Measurements from ENCODE around the gene RERE.

The RERE gene

DNA sequence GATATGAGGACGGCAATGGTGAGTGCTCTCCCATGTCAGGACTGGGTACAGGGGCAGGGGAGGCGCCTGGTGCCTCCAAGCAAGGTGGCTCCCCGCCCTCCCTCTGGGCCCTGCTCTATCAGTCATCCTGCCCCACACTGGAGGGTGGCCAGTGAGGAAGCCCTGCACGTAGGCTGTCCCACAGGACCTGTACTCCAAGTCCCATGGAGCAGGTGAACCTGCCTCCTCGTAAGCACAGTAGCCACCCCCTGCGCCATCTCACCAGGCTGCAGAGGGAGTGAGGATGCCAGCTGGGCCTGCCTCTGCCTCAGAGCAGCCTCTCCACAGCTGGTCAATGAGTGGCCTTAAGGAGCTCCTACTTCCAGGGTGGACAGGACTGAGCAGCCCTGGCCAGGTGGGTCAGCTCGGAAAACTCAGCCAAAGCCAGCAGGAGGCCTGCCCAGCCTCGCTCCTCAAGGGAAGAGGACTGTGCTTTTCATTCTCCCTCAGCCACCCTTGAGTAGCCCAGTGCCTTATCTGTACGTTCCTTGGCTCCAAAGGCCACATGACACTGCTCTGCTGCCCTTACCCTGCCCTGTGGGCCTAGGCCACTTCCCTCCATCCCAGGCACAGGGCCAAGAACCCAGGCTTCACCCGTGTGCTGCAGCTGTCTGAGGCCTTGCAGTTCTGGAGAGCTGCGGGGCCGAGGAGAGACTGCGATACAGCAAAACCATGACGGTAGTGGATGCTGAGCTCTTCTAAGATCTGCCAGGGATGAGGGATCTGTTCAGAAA, 459.9 kb downstream of the RERE start:
- peaks cover 3% of the 10 kb centered on the region for H3K4me1 ChIP-seq (ENCODE audit: control insufficient read depth, insufficient read depth, low read length)
- H3K36me3 ChIP-seq (ENCODE audit: control insufficient read depth, insufficient read depth, low read length), result peaks cover 63% of the 10 kb centered on the region
- H3K27me3 ChIP-seq (ENCODE audit: control insufficient read depth, insufficient read depth, low read length), result no peaks in the 10 kb centered on the region
- peak overlapping the region; percentile 5 for H3K27ac ChIP-seq (ENCODE audit: low read depth, low read length)
- H3K4me3 ChIP-seq (ENCODE audit: low read length), result no peak overlapping the region
- H3K9ac ChIP-seq (ENCODE audit: low read length), result no peak overlapping the region

DNA sequence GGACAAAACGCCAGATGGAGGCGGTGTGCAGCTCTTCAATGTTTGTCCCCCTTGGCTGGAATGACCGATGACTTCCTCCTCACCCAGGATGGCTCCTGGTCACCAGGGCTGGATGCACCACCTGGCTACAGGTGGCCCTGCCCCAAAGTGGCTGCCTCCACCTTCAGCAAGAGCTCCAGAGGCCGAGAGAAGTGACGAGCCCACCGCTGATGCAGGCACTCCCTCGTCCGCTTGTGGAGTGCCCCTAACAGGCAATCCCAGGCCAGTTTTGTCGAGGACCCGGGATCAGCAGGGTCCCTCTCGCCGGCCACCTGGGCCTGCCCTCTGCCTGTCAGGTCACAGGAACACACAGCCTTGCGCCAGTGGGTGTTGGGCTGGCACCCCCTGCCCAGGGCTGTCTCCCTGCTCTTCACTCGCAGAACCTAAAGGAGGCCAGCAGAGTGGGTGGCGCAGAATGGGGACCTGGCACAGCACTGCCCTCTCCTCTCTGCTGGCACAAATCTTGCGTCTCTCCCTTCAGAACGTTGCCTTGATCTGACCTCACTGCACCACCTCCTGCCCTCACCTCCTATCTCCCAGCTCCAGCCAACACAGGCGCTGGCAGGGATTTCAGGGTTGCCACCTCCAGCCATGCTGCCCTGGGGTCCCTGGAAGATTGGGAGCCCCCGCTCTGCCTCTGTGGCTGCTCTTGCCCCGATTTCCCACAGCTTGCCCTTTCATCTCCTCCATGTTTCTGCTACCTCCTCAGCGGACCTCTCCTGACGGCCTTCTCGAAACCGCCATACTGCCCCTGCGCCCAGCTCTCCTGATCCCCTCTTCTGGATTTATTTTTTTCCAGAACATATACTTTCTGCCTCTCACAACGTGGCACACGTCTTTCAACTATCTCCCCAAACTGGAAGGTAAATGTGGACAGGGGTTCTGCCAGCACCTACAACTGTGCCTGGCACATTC, 460.9 kb downstream of the RERE start:
- no peak overlapping the region for H3K4me3 ChIP-seq (ENCODE audit: low read length)
- peaks cover 53% of the 10 kb centered on the region for H3K36me3 ChIP-seq (ENCODE audit: control insufficient read depth, insufficient read depth, low read length)
- no peaks in the 10 kb centered on the region for H3K27me3 ChIP-seq (ENCODE audit: control insufficient read depth, insufficient read depth, low read length)
- no peak overlapping the region for H3K9ac ChIP-seq (ENCODE audit: low read length)
- no peak overlapping the region for H3K27ac ChIP-seq (ENCODE audit: low read depth, low read length)
- peaks cover 3% of the 10 kb centered on the region for H3K4me1 ChIP-seq (ENCODE audit: control insufficient read depth, insufficient read depth, low read length)

DNA sequence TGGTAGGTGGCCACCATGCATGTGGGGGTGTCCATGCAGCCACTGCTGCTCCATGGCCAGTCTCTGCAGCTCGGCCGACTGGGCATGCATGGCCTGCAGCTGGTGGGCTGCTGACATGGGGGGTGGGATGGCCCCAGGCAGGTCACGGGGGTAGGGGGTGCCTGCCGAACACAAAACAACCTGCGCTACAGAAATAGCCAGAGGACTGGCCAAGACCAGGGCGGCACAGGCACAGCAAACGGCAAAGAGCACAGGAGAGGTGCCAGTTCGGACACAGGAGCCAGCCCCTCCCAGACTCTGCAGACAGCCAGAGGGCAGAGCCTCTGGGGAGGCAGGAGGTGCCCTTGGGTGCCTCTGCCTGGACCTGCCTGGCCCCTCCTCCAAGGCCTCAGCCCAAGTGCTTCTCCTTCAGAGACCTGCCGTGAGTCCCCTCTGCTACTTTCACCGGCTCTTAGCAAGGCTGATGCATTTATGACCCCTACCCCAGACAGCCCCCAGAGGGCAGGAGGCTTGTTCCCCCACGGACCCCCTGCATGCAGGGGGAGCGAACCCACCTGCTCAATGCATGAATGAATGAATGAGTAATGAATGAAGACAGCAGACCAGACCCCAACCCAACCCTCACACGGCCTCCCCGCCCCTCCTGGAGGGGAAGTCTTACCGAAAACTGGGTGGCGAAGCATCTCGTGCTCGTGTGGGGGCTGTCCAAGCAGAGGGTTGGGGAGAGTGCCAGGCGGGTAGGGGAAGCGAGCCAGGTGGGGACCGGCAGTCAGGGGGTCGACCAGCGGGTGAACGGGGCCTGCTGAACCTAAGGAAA, 461.8 kb downstream of the RERE start:
- Histone ChIP-seq H3K27me3 (ENCODE audit: control insufficient read depth, insufficient read depth, low read length) (no peaks in the 10 kb centered on the region), H3K36me3 (ENCODE audit: control insufficient read depth, insufficient read depth, low read length) (peaks cover 45% of the 10 kb centered on the region), H3K27ac (ENCODE audit: low read depth, low read length) (peak overlapping the region; percentile 22), H3K4me3 (ENCODE audit: low read length) (no peak overlapping the region), H3K4me1 (ENCODE audit: control insufficient read depth, insufficient read depth, low read length) (peaks cover 3% of the 10 kb centered on the region), H3K9ac (ENCODE audit: low read length) (no peak overlapping the region)

DNA sequence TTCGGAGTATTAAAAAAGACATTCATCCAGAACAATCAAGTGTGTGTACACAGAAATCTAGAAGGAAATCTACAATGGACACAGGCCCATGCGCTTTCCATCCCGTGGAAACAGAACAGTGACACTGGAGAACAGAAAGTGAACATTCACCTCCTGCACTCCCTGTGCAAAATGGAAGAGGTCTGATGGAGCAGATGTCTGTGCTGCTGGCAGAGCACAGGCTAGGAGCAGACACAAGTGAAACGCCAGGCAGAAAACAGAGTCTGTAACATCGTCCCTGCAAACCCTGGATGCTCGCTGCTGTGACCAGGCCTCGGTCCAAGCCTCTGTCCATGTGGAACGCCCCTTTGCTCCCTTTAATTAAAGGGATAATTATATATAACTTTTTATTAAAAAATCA, 463.4 kb downstream of the RERE start:
- H3K4me3 ChIP-seq (ENCODE audit: low read length), result no peak overlapping the region
- H3K27me3 ChIP-seq (ENCODE audit: control insufficient read depth, insufficient read depth, low read length), result no peaks in the 10 kb centered on the region
- peaks cover 36% of the 10 kb centered on the region for H3K36me3 ChIP-seq (ENCODE audit: control insufficient read depth, insufficient read depth, low read length)
- peak overlapping the region; percentile 42 for H3K27ac ChIP-seq (ENCODE audit: low read depth, low read length)
- peaks cover 3% of the 10 kb centered on the region for H3K4me1 ChIP-seq (ENCODE audit: control insufficient read depth, insufficient read depth, low read length)
- no peak overlapping the region for H3K9ac ChIP-seq (ENCODE audit: low read length)

DNA sequence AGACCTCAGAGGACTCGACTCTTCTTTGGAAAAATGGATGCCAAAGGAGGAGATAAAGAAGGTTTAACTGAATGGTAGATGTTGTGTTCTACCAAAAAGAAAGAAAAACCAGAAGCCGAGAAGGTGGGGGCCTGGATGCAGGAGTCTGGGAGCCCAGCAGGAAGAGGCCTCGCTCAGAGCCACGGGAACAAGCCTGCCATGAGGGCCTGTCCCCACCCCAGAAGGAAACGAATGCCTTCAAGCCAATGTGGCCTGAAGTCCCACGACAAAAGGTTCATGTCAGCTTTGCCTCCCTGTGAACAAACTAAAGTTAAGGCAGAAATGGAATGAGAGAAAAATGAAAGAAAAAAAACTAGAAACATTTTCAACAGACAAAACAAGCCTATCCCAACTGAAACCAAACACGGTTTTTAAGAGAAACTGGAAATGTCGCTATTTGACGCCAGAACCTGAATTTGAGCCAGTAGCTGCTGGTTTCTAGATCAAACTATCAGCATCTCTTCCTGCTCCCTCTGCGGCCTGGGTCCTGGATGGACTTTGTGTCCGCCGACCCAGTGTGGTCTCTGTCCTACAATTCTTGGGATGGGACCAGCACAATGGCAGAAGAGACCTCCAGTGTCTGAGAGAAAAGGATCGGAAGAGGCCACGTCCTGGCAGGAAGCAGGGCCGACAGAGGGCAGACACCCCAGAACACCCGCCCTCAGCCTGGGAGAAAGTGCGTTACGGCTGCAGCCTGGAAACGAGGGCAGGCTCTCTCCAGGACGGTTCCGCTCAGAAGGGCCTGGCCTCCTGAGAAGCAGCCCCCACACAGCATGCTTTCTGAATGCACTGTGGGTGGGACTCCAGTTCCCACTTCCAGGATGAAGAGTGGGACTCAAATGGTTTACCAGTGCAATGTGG, 464.3 kb downstream of the RERE start:
- Histone ChIP-seq H3K9ac (ENCODE audit: low read length) (no peak overlapping the region), H3K27me3 (ENCODE audit: control insufficient read depth, insufficient read depth, low read length) (no peaks in the 10 kb centered on the region), H3K4me1 (ENCODE audit: control insufficient read depth, insufficient read depth, low read length) (peaks cover 3% of the 10 kb centered on the region), H3K27ac (ENCODE audit: low read depth, low read length) (peak overlapping the region; percentile 56), H3K36me3 (ENCODE audit: control insufficient read depth, insufficient read depth, low read length) (peaks cover 28% of the 10 kb centered on the region), H3K4me3 (ENCODE audit: low read length) (no peak overlapping the region)

GRCh38 chr1:8352471-8352845, 465.0 kb downstream of the RERE start:
- no peak overlapping the region for H3K4me3 ChIP-seq (ENCODE audit: low read length)
- peak overlapping the region; percentile 56 for H3K27ac ChIP-seq (ENCODE audit: low read depth, low read length)
- peaks cover 3% of the 10 kb centered on the region for H3K4me1 ChIP-seq (ENCODE audit: control insufficient read depth, insufficient read depth, low read length)
- no peaks in the 10 kb centered on the region for H3K27me3 ChIP-seq (ENCODE audit: control insufficient read depth, insufficient read depth, low read length)
- H3K36me3 ChIP-seq (ENCODE audit: control insufficient read depth, insufficient read depth, low read length), result peaks cover 22% of the 10 kb centered on the region
- H3K9ac ChIP-seq (ENCODE audit: low read length), result no peak overlapping the region

DNA sequence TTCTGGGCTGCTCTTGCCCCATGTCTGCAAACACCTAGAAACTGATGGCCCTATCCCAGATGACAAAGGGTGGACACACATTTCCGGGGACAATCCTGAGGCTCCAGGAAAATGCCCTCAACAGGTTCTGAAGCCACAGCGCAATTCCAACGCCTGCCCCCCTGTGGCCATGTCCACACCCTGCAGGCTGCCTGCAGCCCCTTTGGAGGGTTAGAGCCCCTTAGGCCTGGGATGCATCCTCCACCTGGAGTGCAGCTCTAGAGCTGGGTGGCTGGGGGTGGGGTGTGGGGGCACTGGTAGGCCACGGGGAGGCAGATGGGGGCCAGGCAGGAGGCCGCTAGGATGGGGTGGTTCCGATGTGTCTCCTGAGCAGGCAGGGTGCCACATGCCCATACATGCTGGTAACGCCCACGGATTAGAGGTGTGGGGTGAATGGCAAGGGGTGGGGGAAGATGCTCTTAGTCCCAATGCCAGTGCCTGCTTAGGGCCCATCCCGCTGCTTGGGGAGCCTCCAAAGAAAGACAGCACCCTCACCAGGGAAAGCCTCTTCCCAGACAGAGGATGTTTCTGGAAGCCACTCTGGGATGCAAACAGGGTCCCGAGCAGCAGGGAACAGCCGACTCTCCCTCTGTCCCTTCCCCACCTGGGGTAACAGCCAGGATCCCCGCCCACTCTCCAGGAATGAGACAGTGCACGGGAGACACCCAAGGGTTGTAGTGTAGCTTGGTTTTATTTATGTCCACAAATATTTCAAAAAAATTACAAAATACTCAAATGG, 465.6 kb downstream of the RERE start:
- Histone ChIP-seq H3K27me3 (ENCODE audit: control insufficient read depth, insufficient read depth, low read length) (no peaks in the 10 kb centered on the region), H3K27ac (ENCODE audit: low read depth, low read length) (peak overlapping the region; percentile 56), H3K9ac (ENCODE audit: low read length) (no peak overlapping the region), H3K4me1 (ENCODE audit: control insufficient read depth, insufficient read depth, low read length) (peaks cover 3% of the 10 kb centered on the region), H3K36me3 (ENCODE audit: control insufficient read depth, insufficient read depth, low read length) (peaks cover 22% of the 10 kb centered on the region), H3K4me3 (ENCODE audit: low read length) (no peak overlapping the region)

GRCh38 chr1:8350914-8351684, 466.3 kb downstream of the RERE start:
- H3K4me3 ChIP-seq (ENCODE audit: low read length), result no peak overlapping the region
- H3K9ac ChIP-seq (ENCODE audit: low read length), result no peak overlapping the region
- H3K27me3 ChIP-seq (ENCODE audit: control insufficient read depth, insufficient read depth, low read length), result no peaks in the 10 kb centered on the region
- peaks cover 5% of the 10 kb centered on the region for H3K4me1 ChIP-seq (ENCODE audit: control insufficient read depth, insufficient read depth, low read length)
- H3K27ac ChIP-seq (ENCODE audit: low read depth, low read length), result peak overlapping the region; percentile 22
- peaks cover 15% of the 10 kb centered on the region for H3K36me3 ChIP-seq (ENCODE audit: control insufficient read depth, insufficient read depth, low read length)

- no peak overlapping the region for H3K4me3 ChIP-seq (ENCODE audit: low read length)
- no peak overlapping the region for H3K27ac ChIP-seq (ENCODE audit: low read depth, low read length)
- peaks cover 6% of the 10 kb centered on the region for H3K36me3 ChIP-seq (ENCODE audit: control insufficient read depth, insufficient read depth, low read length)
- no peaks in the 10 kb centered on the region for H3K27me3 ChIP-seq (ENCODE audit: control insufficient read depth, insufficient read depth, low read length)
- H3K4me1 ChIP-seq (ENCODE audit: control insufficient read depth, insufficient read depth, low read length), result peaks cover 5% of the 10 kb centered on the region
- H3K9ac ChIP-seq (ENCODE audit: low read length), result no peak overlapping the region
Measured at GRCh38 chr1:8349961-8350360, 467.5 kb downstream of the RERE start.

GRCh38 chr1:8349473-8349865, 468.0 kb downstream of the RERE start:
- H3K4me1 ChIP-seq (ENCODE audit: control insufficient read depth, insufficient read depth, low read length), result peaks cover 5% of the 10 kb centered on the region
- no peak overlapping the region for H3K27ac ChIP-seq (ENCODE audit: low read depth, low read length)
- H3K27me3 ChIP-seq (ENCODE audit: control insufficient read depth, insufficient read depth, low read length), result no peaks in the 10 kb centered on the region
- H3K36me3 ChIP-seq (ENCODE audit: control insufficient read depth, insufficient read depth, low read length), result peaks cover 5% of the 10 kb centered on the region
- no peak overlapping the region for H3K9ac ChIP-seq (ENCODE audit: low read length)
- H3K4me3 ChIP-seq (ENCODE audit: low read length), result no peak overlapping the region

Data from rectal smooth muscle tissue (tissue), 1 donor.